Measurements from ENCODE around the gene VSTM2B.

DNA sequence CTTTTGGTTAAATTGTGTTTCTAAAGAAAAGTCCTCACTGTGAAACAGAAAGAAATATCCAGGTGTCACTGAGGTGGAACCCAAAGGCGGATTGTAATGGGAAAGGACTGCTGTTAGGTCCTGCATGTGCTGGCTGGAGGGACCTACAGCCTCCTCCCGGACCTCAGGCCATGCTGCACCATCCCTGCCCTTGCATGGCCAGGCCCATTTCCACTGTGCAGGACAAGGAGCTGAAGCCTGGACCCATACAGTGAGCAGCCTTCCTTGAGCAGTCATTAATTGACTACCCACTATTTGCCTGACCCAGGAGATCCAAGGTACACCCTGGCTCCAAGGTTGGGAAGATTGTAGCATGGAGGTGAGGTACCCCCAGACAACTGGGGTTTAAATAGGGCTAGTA is 17.6 kb downstream of the VSTM2B start:
- TF ChIP-seq, protein P1, sequence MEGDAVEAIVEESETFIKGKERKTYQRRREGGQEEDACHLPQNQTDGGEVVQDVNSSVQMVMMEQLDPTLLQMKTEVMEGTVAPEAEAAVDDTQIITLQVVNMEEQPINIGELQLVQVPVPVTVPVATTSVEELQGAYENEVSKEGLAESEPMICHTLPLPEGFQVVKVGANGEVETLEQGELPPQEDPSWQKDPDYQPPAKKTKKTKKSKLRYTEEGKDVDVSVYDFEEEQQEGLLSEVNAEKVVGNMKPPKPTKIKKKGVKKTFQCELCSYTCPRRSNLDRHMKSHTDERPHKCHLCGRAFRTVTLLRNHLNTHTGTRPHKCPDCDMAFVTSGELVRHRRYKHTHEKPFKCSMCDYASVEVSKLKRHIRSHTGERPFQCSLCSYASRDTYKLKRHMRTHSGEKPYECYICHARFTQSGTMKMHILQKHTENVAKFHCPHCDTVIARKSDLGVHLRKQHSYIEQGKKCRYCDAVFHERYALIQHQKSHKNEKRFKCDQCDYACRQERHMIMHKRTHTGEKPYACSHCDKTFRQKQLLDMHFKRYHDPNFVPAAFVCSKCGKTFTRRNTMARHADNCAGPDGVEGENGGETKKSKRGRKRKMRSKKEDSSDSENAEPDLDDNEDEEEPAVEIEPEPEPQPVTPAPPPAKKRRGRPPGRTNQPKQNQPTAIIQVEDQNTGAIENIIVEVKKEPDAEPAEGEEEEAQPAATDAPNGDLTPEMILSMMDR (conservative IDR thresholded peaks at IDR 0.05): no peak
- TF ChIP-seq ZFX (IDR thresholded peaks at IDR 0.05): no peak

All from C4-2B (cell line).